Hematopoietic multipotent progenitor cell (in vitro differentiated cells): ENCODE data around the gene PGAM5. TPM values are rescaled to one million over a fixed set of nuclear protein-coding genes. Genes with fewer than 3 reads are reported as not detected.

Experiments used
- DNase-seq, 3 donors: peaks; one replicate each; pipeline ENCODE4 v3.0.0-alpha.2; 2011 to 2015; ENCODE audit warnings: low read depth in 2 of 3, low spot score in 2 of 3
- total RNA-seq: library from RNA; depleted of rRNA; stranded (reverse); fragments of >200 nt; gene quantifications from one replicate; pipeline ENCODE4 v1.2.3, GENCODE V29; 2012

The PGAM5 gene
- total RNA-seq, 1 donor: 61.7 TPM

DNA sequence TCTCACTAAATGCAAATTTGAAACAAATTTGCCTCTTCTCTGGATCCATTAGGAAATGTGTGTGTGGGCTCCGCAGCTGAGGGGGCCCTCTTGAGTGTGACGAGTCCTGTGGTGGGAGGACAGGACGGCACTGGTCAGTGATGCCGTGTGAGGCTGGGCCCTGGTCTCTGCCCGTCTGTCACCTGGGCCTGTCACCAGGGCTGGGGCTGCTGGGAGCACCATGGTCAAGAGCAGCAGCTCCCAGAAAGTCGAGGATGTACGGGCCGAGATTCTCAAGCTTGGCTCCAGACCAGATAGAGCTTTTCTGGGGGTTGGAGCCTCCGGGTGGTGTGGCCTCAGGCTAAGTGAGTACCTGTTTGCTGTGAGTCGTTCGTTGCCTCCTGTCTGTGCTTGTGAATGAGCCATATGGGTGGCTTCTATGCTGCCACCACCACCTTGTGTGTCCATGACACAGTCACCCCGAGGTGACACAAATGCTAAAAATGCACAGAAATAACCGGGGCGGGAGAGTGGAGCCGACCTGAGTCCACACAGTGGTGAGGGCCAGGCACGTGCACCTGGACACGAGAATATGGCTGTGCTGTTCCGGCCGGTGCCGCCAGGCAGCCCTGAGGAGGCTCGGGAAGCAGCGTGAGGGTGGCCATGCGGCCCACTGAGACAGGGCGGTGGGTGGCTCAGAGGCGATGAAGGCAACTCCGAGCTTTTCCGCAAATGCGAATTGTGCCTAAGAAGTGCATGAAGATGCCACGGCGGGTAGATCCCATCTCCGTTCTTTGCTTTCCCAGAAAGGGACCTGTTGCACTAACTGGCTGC, 8.7 kb downstream of the PGAM5 start:
- DNase-seq: no peak

DNA sequence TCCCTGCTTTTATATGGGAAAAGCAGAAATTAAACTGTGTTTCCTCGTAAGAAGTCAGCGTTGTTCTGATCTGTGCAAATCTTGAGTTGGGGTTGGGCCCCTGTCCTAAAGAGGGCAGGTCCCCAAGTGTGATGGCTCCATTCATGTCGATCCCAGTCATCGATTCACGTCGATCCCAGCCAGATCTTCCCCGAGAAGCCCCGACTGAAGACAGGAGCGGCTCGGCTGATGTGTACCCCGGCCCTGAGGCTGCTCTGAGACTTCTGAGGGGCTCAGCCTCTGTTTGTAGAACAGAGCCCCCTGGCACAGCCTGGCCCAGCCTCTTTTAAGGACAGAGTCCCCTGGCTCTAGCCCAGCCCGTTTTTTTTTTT, 9.3 kb downstream of the PGAM5 start:
- no peak for DNase-seq

DNA sequence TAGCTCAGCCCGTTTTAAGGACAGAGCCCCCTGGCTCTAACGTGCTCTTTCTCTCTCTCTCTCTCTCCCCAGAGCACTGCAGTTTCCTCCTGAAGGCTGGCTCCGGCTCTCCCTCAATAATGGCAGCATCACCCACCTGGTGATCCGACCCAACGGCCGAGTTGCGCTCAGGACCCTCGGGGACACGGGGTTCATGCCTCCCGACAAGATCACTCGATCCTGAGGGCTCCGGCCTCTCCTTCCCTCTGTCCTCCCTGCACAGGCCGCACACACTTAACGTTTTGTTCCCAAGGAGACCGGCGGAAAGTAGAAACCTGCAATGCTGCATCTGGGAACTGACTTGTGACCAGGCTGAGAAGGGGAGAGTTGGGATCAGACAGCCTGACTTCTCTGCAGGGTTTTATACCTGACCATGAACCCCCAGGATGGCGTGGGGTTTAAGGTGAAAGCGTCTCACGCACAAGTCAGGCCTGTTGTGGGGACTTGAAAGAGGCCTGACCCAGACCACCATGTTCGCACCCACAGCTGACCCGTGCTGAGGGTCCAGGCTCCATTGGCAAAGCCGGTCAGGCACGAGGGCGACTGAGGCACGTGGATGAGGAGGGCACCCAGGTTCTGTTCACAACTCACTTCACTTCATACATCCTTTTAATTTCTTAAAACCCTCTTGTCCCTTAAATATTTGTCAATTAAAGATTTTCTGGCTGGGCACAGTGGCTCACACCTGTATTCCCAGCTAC, 10.1 kb downstream of the PGAM5 start:
- DNase-seq: no peak

DNA sequence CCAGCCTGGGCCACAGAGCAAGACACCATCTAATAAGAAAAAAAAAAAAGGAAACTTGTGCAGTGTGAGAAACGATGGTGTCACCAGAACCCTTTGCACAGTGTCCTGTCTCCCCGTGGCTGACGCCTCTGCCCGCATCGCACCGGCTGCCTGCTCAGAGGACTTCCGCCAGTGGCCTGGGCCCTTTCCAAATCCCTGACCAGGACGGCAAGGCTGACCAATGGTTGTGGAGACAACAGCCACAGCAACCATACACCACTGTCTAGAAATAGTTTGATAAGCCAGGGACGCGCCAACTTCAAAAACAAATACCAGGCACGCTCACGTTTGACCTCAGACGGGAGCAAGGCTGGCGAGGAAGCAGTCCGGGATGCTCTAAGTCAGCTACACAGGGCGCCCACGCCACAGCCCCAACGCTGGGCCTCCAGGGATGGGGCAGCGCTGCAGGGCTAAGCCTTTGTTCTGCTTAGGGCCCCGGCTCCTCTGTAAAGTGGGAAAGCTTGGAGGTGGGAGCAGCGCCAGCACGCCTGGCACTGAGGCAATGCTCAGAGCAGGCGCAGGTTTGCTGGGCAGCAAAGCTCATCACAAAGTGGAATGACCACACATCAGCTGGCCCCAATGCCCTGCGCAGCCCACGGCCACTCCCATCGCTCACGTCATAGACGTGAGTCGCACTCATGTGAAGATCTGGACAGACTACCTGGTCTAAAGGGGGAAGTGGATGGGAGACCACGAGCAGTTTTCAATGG, 12.5 kb downstream of the PGAM5 start:
- no peak for DNase-seq

DNA sequence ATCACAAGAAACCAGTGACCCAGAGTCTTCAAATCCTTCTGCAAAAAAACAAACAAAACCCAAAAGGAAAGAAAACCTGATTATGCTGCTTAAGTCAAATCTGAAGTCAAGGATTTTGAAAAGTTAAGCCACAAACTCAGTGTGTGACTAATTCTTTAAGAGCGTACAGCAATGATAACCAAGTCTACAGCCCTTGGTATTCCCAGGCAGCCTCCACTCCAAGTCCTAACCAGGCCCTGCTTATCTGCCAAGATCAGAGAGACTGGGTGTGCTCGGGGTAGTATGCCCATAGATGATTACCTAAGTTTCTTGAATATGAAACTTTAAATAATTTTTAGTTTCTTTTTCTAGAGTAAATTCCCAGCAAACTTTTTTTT, 13.1 kb downstream of the PGAM5 start:
- DNase-seq: no peak

DNA sequence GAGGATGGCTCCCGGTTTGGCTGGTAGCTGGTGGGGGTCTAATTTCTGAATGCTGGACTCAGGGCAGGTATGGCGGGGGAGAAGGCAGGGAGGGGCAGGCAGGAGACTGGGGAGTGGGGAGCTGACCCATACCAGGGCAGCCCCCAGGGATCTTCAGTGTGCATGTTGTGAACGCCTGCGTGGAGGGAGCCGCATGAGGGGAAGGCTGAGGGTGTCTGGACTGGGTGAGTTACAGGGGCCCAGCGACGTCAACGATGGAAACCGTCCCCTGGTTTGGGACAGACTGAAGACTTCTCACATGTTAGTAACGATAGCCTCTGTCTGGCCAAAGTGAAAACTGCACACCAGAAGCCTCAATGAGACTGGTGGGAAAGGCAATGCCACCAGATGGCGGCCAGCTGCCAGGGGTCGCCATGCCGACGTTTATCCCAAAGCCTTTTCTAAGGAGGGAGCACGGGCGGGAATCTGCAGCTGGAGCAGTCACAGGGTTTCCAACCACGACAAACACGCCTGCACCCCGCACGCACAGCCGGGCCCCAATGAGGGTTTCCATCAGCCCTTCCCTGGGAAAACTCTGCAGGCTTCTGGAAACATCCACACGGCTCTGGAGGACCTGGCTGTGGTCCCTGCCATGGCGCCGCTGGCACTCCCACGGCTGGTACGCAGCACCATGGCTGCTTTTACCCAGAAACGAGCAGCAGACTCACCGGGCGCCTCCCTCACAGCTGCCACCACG, 14.0 kb downstream of the PGAM5 start:
- DNase-seq: no peak

DNA sequence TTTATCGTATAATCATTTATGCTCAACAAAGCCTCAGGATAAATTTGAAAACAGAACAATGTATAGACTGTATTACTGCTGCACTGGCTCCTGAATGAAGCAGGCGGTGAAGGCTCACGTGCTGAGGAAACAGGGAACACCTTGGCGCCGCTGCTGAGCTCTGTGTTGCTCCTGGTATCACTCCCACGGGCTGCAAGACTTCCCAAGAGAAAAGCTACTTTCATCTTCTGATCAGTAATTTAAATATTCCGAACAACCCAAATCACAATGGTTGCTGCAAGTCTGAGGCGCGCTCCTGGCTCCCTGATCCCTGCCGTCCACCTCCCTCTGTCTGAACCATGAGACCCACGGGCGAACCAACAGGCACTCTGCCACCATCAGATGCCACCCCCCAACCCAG, 15.7 kb downstream of the PGAM5 start:
- DNase-seq: no peak

DNA sequence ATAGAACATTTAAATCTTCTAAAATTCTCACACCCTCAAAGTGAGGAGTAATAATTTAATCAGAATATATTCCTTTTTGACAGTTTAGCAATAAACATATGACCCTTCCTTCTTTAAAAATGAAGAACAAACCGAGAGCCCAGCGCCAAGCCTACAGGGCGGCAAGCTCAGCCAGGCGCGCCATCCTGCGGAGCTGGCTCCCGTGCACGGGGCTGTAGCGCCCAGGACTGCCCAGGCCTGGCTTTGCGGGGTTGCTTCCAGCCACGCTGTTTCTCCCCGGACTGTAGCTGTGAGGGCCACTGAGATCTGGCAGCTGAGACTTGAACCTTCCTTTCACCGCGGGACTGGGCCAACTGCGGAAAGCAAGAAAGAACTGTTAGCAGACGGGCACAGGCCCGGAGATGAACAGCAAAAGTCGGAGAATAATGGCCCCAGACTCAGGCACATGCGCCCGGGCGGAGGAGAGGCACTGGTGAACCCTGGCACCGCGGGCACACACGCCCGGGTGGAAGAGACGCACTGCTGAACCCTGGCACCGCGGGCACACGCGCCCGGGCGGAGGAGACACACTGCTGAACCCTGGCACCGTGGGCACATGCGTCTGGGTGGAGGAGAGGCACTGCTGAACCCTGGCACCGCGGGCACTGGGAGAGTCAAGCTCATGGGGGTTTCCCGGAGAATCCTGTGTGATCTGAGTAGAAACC, 16.6 kb downstream of the PGAM5 start:
- no peak for DNase-seq

DNA sequence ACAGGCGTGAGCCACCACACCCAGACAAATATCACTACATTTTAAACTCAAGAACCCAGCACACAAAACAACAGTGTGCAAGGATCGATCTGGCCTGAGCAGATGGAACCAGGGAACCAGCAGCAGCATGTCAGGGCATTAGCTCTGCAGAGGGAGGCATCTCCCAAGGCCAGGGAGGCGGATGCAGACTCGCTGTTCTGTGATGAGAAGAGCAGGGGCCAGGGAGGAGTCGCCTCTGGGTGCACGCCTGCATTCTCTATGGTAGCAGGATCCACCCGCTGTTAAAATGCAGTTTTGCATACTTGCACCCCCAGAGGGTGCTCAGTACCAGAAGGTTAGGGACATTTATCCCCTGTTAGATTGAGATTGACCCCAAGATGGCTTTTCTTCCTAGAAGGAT, 17.9 kb downstream of the PGAM5 start:
- DNase-seq: no peak

DNA sequence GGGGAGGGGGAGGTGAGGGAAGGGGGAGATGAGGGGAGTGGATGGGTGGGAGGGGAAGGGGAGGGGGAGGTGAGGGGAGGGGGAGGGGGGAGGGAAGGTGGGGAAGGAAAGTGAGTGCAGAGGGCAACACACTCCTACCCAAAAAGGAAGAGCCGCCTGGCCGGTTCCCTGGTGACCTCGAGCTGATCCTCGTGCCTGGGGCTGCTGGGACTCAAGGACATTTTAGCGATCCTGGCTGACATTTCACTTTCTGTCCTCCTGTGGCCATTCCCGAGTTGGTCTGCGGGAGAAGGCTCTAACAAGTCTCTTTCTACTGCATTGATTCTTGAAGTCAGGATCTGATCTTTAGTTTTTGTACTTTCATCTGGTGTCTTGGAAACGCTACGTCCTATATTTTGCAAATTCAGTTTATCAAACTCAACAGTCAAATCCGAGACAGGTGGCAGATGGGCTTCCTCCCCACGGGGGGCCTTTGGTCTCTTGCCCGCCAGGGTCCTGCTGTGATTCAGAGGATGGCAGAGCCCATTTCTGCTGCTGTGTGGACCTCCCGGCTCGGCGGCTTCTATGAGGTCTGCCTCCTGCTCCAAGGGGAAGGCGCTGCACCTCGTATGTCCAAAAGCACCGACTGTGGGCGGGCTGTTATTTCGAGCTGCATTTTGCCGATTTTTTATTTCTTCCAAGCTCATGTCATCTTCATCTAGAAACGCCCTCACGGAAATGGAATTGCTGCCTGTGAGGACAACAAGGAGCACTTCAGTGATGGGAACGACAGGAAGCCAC, 19.1 kb downstream of the PGAM5 start:
- no peak for DNase-seq

DNA sequence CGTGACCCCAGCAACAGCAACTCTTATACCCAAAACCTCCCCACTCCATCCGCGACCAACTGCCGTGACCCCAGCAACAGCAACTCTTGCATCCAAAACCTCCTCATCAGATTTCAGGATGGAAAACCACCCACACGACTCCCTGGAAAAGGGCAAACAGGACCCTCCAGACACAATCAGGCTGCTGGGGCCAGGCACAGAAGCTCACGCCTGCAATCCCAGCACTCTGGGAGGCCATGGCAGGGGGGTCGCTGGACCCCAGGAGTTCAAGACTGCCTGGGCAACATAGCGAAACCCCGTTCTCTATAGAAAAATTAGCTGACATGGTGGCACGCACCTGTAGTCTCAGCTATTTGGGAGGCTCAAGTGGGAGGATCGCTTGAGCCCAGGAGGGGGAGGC, 19.7 kb downstream of the PGAM5 start:
- DNase-seq: no peak

DNA sequence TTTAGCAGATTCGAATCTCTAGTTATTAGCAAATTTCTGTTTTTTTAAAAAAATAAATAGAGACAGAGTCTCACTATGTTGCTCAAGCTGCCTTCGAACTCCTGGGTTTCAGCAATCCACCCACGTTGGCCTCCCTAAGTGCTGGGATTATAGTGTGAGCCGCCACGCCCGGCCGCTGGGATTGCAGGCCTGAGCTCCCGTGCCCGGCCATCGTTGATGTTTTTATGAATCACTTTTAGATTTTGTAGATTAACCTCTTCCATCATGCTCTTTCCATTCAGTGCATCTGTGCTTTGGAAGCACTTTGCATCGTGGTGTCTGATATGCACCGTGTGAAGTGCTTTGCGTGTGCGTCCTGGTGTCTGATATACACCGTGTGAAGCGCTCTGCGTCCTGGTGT, 20.9 kb downstream of the PGAM5 start:
- no peak for DNase-seq

DNA sequence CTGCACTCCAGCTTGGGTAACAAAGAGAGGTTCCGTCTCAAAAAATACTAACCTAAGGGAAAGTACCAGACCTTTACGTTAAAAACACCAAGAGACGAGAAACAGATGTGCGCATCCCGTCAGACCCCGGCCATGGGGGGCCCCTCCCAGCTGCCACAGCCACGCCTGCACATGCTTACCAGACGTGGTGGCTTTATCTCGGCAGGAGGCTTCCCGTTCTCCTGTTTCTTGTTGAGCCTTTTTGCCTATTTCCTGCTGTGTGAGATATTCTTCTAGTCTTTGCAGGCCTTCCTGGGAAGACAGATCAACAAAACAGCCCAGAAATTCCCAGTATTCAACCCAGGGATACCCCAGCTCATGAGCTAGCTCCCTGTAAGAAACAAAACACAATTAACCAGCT, 23.6 kb downstream of the PGAM5 start:
- DNase-seq: no peak

DNA sequence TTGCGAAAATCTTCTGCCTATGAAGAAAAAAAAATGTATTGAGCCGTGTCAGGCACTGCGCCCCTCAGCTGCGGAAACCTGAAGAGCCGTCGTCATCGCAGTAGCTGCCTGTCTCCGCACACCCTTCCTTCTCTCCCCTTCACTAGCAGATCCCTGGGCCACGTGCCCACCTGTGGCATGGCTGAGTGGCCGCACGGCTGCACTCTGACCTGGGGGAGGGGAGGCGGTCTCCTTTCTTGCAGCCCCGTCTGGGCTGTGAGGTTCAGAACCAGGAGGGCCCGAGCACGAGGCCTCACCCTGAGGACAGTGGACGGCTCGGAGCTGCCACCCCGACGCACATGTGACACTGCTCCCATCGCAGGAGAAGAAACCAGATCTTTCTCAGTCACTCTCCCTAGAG, 24.9 kb downstream of the PGAM5 start:
- DNase-seq: no peak

DNA sequence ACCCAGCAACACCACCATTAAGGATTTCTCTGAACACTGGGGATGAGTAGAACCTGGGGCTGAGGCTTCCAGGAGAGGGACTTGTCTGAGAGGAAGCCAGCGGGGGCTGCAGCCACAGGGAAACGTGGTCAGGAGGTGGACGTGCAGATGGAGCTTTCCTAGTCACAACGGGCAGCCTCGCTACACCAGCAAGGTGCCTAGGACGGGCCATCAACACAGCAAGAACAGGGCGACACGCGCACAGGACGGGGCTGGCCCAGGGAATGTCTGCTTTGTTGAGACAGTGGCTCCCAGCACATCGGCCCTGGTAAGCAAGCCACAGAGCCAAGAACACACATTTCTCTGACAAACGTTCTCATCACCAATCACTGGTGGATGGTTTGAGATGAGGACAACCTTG, 25.7 kb downstream of the PGAM5 start:
- no peak for DNase-seq

DNA sequence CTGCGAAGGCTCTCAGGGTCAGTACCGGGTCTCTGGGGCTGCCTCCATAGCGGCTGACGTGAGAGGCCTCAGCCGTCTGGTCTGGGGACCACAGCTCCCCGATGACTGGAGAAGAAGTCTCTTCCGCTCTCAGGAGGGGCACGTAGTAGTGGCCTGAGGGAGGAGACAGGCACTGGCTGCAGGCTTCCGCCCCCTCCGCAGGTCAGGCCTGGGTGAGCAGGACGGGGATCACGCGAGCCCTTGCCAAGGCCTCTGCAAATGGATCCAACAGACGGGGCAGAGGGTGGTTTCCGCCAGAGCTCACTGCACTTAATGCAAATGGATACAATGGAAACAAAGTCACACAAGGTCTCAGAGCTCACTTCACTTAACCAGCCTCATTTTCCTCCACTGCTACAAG, 26.3 kb downstream of the PGAM5 start:
- no peak for DNase-seq

DNA sequence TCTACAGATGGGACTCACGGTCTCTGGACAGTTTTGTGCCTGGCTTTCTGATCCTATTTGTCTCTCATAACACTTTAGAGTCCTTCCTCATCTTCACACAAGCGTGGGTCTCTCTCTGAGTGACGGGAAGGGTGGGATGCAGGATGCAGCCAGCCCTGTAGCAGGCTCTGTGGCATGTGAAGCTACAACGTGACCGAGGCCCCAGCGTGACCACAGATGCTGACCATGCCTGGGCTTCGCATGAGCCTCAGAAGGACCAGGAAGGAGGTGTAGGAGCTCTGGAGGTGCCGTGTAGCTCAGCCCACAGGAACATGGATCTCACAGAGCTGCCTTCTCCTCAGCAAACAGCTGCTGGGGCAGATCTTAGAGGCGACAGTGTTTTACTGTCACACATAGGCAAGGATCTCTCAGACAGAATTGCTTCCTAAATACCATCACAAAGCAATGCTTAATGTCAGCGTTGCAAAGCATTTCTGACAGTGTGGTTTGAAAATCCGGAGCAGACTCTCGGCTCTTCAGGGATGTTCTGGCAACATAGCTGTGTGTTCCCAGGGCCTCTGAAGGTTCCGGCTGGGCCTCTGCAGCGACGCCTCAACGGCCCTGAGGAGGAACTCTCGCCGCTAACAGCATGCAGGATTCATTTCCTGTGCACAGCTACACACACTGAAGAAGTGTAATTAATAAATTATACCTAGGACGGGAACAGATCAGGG, 29.1 kb downstream of the PGAM5 start:
- no peak for DNase-seq

DNA sequence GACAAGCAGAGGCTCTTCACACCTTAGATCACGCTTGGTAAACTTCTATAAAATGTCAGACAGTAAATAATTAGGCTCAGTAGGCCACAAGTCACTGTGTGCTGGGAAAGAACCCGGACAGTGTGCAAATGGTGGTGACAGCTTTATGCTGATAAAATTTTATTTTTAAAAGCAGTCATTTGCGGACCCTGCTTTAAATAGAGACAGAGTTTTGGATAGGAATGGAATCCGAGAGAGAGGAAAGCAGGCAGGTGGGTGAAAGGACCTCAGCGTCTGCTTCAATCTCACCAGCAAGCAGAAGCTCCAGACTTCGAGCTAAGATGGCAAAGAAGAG, 29.6 kb downstream of the PGAM5 start:
- no peak for DNase-seq

DNA sequence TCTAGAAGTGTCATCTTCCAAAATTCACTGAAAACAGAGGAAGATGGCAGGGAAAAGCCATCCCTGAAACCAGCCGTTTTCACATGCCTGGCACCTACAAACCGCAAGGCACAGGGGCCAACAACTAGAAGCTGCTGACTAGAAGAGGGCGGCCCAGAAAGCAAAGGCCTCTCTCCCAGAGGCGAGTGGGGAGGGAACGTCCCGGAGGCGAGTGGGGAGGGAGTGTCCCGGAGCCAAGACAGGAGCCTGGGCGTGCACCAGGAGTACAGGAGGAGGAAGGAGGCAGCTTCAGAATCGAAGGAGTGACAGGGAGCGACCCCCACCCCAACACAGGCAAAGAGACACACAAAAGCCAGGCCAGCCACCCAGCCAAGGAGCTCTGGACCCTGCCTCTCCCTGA, 30.0 kb downstream of the PGAM5 start:
- no peak for DNase-seq
